Measurements from ENCODE around the gene APRT.

Gene APRT
- total RNA-seq: 51.4 to 87.4 (median 71.2) reads per million in 4 donors

- DNase-seq: peak; percentile 90 to 96 (median 93)
Measured at GRCh38 chr16:88811769-88812512, at the start of gene APRT. Gene APRT, minus strand, starts transcription at chr16:88811928. Its CDS starts 29 bp downstream, at chr16:88811899.

GRCh38 chr16:88861359-88861758 is 49.6 kb upstream of the APRT start:
- no peak for DNase-seq

- no peak for DNase-seq
Measured at GRCh38 chr16:88859381-88860091, 47.8 kb upstream of the APRT start.

- peak; percentile 40 to 75 (median 63) for DNase-seq
Measured at GRCh38 chr16:88857728-88858339, 46.1 kb upstream of the APRT start.

DNA sequence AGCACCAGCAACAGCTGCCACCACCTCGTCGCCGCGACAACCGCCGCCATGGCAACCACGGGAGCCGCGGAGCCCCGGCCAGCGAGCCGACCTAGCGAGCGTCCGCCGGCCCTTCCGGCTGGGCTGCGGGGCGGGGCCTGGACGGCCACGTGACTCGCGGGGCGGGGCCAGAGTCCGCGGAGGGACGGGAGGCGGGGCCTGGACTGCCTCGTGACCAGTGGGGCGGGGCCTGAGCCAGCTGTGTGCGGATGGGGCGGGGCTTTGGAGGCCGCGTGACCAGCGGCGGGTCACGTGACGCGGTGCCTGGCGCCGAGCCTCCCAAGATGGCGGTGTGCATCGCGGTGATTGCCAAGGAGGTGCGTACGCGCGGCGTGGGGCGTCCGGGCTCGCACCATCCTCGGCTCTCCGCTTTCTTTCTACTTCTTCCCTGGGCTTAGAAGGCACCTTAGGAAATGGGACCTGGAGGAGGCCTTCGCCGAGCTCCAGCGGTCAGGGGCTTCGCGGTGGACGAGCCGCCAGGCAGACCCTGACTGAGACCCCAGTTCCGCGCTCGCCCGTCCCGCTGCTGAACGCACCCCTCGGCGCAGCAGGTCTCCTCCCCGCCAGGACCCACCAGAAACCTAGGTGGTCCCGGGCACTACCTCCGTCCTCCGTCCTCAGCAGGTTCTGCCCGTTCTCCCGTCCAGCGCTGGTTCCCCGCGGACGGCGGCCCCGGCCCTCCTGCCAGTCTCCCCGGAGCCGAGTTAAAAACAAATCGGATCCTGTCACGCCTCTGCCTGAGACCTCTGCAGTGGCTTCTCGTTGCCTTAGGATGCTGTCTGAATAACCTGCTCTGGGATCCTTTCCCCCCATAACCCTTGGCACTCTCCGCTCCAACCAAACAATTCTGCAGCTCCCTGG is 45.4 kb upstream of the APRT start, which contains the start of the genes GALNS and TRAPPC2L:
TSS of gene GALNS (minus strand) at position 120 of the 900 bp plus-strand sequence. CDS start at position 50, 70 bp downstream.
TSS of gene TRAPPC2L (plus strand) at position 300 of the 900 bp plus-strand sequence. CDS start at position 324, 24 bp downstream.
- peak; percentile 96 to 99 (median 99) for DNase-seq

DNA sequence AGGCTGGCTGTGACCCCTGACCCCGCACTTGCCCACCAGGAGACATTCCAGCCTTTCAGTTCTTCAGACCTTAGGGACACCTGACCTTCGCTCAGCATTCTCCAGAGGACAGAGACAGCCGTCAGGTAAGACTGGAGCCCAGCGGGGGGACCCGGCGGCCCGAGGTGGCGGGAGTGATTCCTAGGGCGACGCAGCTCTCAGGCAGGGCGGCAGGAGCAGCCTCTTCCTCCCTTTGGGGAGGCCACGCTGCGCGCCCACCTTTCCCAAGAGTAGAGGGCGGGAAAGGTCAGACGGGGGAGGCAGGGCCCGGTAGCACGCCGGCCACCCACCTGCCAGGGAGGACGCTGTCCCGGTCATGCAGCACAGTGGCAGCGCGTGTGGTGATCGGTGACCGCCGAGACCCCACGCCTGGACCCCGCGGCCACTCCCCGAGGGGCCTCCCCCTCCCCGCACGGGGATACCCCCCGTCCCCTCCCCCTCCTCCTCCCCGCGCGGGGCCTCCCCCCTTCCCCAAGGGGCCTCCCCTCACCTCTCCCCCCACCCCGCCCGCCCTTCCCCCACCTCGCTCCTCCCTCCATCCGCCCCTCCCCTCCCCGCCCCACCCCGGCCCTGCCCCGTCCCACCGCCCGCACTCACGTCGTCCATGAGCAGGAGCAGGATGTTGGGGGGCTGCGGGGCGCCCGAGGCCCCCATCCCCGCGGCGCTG is 44.5 kb upstream of the APRT start:
- DNase-seq: peak in 2 of 5 donors; percentile 13 to 24

- DNase-seq: no peak
Measured at GRCh38 chr16:88855736-88856121, 44.0 kb upstream of the APRT start.

GRCh38 chr16:88855176-88855575 is 43.4 kb upstream of the APRT start:
- no peak for DNase-seq

DNA sequence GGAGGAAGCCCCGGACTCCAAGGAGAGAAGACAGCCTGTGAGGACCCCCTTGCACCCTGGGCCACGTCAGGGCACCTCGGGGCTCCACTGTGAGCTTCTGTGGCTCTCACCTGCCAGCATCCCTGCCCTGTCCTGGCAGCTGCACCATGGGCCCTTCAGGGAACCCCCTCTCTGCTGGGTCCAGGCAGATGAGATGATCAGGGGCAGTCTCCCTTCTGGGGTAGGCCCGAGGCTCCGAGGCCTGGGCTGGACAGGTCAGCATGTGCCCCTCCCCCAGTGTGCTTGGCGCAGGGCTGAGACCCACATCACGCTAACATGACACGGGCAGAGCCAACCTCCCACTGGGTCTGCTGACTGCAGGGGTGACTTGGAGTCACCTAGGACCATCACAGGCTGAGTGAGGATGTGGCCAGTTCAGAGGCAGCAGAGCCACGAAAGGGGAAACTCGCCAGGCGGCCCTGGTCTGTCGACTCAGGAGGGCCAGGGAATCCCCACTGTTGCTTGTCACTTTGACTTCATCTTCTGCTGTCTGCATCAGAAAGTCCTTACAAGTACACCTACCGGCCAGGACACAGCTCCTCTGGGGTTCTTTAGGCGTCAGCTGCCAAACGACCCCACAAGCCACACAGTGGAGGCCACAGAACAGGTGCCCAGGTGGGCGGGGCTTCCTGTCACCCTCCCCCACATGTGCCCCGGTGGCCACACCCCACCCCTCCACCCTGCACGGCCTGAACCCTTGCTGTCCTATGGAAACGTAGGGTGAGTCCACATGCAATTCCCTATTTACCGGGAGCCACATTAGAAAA is 42.8 kb upstream of the APRT start:
- DNase-seq: no peak

DNA sequence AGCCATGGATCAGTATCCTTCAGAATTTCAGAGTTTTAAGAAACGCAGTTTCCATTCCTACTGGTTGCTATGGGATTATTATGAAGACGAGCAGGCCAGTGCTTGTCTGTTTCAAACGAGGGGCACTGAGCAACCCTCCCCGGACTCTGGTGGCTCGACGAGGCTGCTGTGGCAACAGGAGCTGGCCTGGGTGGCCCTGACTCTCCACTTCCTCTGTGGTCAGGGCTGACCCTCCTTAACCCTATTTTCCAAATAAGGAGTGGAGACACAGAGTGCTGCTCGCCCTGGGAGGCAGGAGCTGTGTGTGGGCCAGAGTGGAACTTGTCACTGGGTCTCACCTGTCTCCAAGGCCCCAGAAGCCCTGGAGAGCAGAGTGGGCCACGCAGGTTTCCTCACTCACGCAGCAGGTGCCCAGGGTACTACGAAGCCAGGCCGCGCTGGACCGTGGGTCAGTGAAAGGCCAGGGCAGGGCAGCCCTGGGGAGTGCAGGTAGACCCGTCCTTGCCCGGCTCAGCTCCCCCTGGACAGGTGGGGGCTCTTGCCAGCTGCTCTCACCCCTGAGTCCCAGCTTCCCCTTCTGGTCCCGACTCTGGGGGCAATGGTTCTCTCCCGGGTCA is 41.7 kb upstream of the APRT start:
- no peak for DNase-seq

- DNase-seq: no peak
Measured at GRCh38 chr16:88851616-88852015, 39.9 kb upstream of the APRT start.

GRCh38 chr16:88850531-88851199 is 38.9 kb upstream of the APRT start:
- no peak for DNase-seq

- DNase-seq: no peak
Measured at GRCh38 chr16:88848557-88848956, 36.8 kb upstream of the APRT start.

DNA sequence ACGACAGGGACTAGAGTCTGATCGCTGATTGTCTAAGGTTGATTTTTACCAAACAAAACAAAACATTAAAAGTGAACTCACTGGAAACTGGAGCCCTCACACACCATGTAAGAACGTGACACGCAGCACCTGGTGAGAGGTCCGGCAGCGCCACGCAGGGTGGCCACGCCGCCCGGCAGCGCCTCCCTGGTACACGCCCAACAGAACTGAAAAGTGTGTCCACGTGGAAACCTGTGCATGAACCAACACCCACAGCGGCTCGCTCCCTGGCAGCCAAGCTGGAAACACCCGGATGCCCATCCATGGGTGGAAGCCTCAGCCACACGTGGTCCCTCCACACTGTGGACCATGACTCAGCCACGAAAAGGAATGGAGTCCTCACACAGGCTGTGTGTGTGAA is 35.9 kb upstream of the APRT start:
- no peak for DNase-seq

- no peak for DNase-seq
Measured at GRCh38 chr16:88846088-88846487, 34.4 kb upstream of the APRT start.

DNA sequence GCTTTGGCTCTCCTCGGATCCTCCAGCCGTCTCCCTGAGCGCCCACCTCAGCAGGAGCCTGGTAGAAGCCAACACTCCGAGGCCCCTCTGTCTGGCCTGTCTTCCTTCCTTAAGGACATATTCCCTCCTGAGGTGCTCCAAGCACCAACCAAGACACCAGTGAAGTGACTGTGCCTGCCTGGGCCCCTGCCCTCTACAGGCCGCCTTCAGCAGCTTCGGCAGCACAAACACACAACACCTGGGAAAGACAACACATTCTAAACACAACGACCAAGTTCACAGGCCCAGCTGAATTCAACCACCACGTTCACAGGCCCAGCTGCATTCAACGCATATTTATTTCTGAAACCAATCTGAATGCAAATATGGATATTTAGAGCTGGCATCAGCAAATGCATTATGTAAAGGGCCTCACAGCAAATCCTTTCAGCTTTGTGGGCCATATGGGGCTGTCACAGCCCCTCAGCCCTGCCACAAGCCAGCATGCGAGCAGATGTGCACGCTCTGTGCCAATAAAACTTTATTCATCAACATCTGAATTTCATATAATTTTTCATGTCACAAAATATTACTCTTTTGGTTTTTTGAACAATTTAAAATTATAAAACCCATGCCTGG is 32.8 kb upstream of the APRT start:
- DNase-seq: no peak

GRCh38 chr16:88843256-88843655 is 31.5 kb upstream of the APRT start:
- no peak for DNase-seq

- no peak for DNase-seq
Measured at GRCh38 chr16:88842806-88843205, 31.1 kb upstream of the APRT start.

DNA sequence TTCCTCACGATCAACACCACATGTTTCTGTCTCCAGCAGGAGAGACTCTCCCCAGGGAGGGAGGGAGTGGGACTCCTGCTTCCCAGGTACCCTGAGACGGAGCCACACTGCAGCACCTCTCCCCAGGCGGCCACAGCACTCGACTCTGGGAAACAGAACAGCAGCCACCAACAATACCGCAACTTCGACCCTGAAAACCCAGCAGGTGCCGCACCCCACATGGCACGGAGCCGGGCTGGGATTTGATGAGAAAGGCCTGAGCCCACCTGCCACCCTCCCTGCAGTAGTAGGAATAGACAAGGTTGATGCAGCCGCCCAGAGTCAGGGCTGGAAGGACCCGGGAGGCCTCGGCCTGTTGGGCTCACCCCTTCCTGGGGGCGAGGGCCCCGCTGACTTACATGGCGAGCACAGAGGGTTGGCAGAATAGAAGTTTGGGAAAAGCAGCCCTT is 30.6 kb upstream of the APRT start:
- DNase-seq: no peak

Measured in T-helper 1 cell (primary cell).